Embryonic facial prominence (tissue), 1 donor: Measurements from ENCODE around the gene PPP1R17.

Experiments
- DNase-seq: peaks from one replicate; pipeline ENCODE4 v3.0.0-alpha.2; 2016; ENCODE audit errors: extremely low spot score

The PPP1R17 gene

GRCh38 chr7:31687024-31687748 is at the start of gene PPP1R17:
Gene PPP1R17 (plus strand): TSS chr7:31687215. CDS start chr7:31692442, 5,227 bp downstream.
- DNase-seq, result no peak

- DNase-seq, result no peak
Measured at GRCh38 chr7:31640381-31640780, 46.6 kb upstream of the PPP1R17 start.

- DNase-seq, result no peak
Measured at GRCh38 chr7:31642681-31643115, 44.3 kb upstream of the PPP1R17 start.

GRCh38 chr7:31646942-31647341 is 40.1 kb upstream of the PPP1R17 start:
- DNase-seq, result no peak

GRCh38 chr7:31647511-31647910 is 39.5 kb upstream of the PPP1R17 start:
- no peak for DNase-seq

- DNase-seq, result no peak
Measured at GRCh38 chr7:31648288-31648687, 38.7 kb upstream of the PPP1R17 start.

GRCh38 chr7:31648880-31649279 is 38.1 kb upstream of the PPP1R17 start:
- no peak for DNase-seq

GRCh38 chr7:31651234-31652062 is 35.6 kb upstream of the PPP1R17 start:
- DNase-seq, result no peak

- DNase-seq, result no peak
Measured at GRCh38 chr7:31652063-31652326, 35.0 kb upstream of the PPP1R17 start.

GRCh38 chr7:31663072-31663471 is 23.9 kb upstream of the PPP1R17 start:
- no peak for DNase-seq

- no peak for DNase-seq
Measured at GRCh38 chr7:31664890-31665289, 22.1 kb upstream of the PPP1R17 start.

GRCh38 chr7:31665546-31665945 is 21.5 kb upstream of the PPP1R17 start:
- no peak for DNase-seq

- DNase-seq, result no peak
Measured at GRCh38 chr7:31669461-31669860, 17.6 kb upstream of the PPP1R17 start.

GRCh38 chr7:31679574-31680305 is 7.3 kb upstream of the PPP1R17 start:
- DNase-seq, result no peak

GRCh38 chr7:31683445-31684225 is 3.4 kb upstream of the PPP1R17 start:
- DNase-seq, result no peak

GRCh38 chr7:31688372-31688771 is 1.4 kb downstream of the PPP1R17 start:
- no peak for DNase-seq

GRCh38 chr7:31688996-31689395 is 2.0 kb downstream of the PPP1R17 start:
- DNase-seq, result no peak

- DNase-seq, result no peak
Measured at GRCh38 chr7:31690935-31691334, 3.9 kb downstream of the PPP1R17 start.

- DNase-seq, result no peak
Measured at GRCh38 chr7:31692451-31692850, 5.4 kb downstream of the PPP1R17 start.

GRCh38 chr7:31692871-31693270 is 5.9 kb downstream of the PPP1R17 start:
- no peak for DNase-seq

- no peak for DNase-seq
Measured at GRCh38 chr7:31695859-31696614, 9.0 kb downstream of the PPP1R17 start.
